K562 (cell line): ENCODE results near the gene ZNF83. TPM values are rescaled to one million over a fixed set of nuclear protein-coding genes. Genes with fewer than 3 reads are reported as not detected.

Experiments used
- CEBPB ChIP-seq: fragments of 450-650 bp; IDR thresholded peaks from 2 replicates; pipeline ENCODE4 v1.6.1; 2016; ENCODE audit warnings: missing genetic modification characterization, missing compliant biosample characterization
- CHD2 ChIP-seq: IDR thresholded peaks from 2 replicates; pipeline ENCODE4 v1.6.1; 2011; ENCODE audit warnings: low read depth, low read length
- FOXJ3 ChIP-seq: sonication (generic); formaldehyde crosslinking; IDR thresholded peaks from 2 replicates; pipeline ENCODE4 v1.4.0; 2020; ENCODE audit warnings: mild to moderate bottlenecking, missing genetic modification reagents
- HNRNPK ChIP-seq: fragments of 200-400 bp; formaldehyde crosslinking; IDR thresholded peaks from one replicate; pipeline ENCODE4 v1.6.1; 2018; ENCODE audit warnings: mild to moderate bottlenecking, low read depth, low read length; ENCODE audit not compliant: poor library complexity, severe bottlenecking
- POLR2AphosphoS2 ChIP-seq: IDR thresholded peaks from 2 replicates; pipeline ENCODE4 v1.6.1; 2012; ENCODE audit warnings: low read length, improper control_type of control experiment
- RBM25 ChIP-seq: fragments of 200-400 bp; formaldehyde crosslinking; IDR thresholded peaks from 2 replicates; pipeline ENCODE4 v1.6.1; 2018; ENCODE audit warnings: low read length, low read depth, moderate library complexity; ENCODE audit not compliant: severe bottlenecking
- RBM39 ChIP-seq: fragments of 200-400 bp; formaldehyde crosslinking; optimal IDR thresholded peaks from 2 replicates; pipeline ENCODE3; 2018; ENCODE audit warnings: low read depth, low read length
- SLC30A9 ChIP-seq: fragments of 250-450 bp; sonication (Bioruptor Pico); IDR thresholded peaks from 2 replicates; pipeline ENCODE4 v1.8.0; 2022; ENCODE audit warnings: mild to moderate bottlenecking, moderate library complexity
- TARDBP ChIP-seq: fragments of 450-650 bp; IDR thresholded peaks from 2 replicates; pipeline ENCODE4 v1.6.1; 2016
- ZNF24 ChIP-seq: fragments of 450-650 bp; IDR thresholded peaks from 2 replicates; pipeline ENCODE4 v1.6.1; 2016
- polyA plus RNA-seq, 8 experiments: library from polyadenylated mRNA; depleted of rRNA in 4 of 8; stranded (reverse) in 5 of 8; unstranded in 3 of 8; fragments of >200 nt; fragmentation: Nextera tagmentation in 2 of 8; fragmentation: Illumina TruSeq in 1 of 8; extraction: Ambion mirVana in 2 of 8; extraction: Trizol in 1 of 8; gene quantifications; 2 replicates each; pipeline versions ENCODE4 v1.2.1 to v1.2.3, GENCODE V29; 2011 to 2014; ENCODE audit warnings: inconsistent platforms in 1 of 8, missing spikeins in 1 of 8
- total RNA-seq, 7 experiments: library from RNA; depleted of rRNA in 6 of 7; stranded (reverse); fragments of >200 nt in 6 of 7; fragmentation: Illumina TruSeq in 2 of 7; extraction: Trizol in 2 of 7; gene quantifications; 2 replicates each; pipeline versions ENCODE4 v1.2.1 to v1.2.3, GENCODE V29; 2011 to 2021; ENCODE audit warnings: low replicate concordance in 1 of 7
- TF ChIP-seq, protein P1 (sequence below), 2 experiments: fragments of 450-650 bp; IDR thresholded peaks; 2 replicates each; pipeline ENCODE4 v1.6.1; 2016; ENCODE audit warnings: mild to moderate bottlenecking in 2 of 2, borderline replicate concordance in 1 of 2, low read depth in 1 of 2, moderate library complexity in 1 of 2
- TF ChIP-seq, protein P2 (sequence below), 2 experiments: fragments of 450-650 bp; conservative IDR thresholded peaks; 2 replicates each; pipeline ENCODE4 v1.6.1; 2017; ENCODE audit warnings: mild to moderate bottlenecking in 2 of 2, moderate library complexity in 2 of 2
- TF ChIP-seq, protein P3 (sequence below), 2 experiments: fragments of 450-650 bp; IDR thresholded peaks; 2 replicates each; pipeline ENCODE4 v1.6.1; 2016
- TF ChIP-seq, protein P4 (sequence below), 2 experiments: IDR thresholded peaks; 2 replicates each; pipeline ENCODE4 v1.6.1; 2011; ENCODE audit warnings: borderline replicate concordance in 1 of 2, control low read depth in 1 of 2, low read depth in 1 of 2, low read length in 1 of 2, mild to moderate bottlenecking in 1 of 2, mixed read lengths in 1 of 2, moderate library complexity in 1 of 2; ENCODE audit not compliant: insufficient read depth in 1 of 2, insufficient read length in 1 of 2, poor library complexity in 1 of 2, severe bottlenecking in 1 of 2; ENCODE audit errors: extremely low read depth in 1 of 2

Gene ZNF83
- total and polyA plus RNA-seq, 9 of the 15 experiments (the other 6 are each of a cell fraction or from before 2014, with no cell fraction given), result 18.6 to 74.3 (median 51.9) TPM

DNA sequence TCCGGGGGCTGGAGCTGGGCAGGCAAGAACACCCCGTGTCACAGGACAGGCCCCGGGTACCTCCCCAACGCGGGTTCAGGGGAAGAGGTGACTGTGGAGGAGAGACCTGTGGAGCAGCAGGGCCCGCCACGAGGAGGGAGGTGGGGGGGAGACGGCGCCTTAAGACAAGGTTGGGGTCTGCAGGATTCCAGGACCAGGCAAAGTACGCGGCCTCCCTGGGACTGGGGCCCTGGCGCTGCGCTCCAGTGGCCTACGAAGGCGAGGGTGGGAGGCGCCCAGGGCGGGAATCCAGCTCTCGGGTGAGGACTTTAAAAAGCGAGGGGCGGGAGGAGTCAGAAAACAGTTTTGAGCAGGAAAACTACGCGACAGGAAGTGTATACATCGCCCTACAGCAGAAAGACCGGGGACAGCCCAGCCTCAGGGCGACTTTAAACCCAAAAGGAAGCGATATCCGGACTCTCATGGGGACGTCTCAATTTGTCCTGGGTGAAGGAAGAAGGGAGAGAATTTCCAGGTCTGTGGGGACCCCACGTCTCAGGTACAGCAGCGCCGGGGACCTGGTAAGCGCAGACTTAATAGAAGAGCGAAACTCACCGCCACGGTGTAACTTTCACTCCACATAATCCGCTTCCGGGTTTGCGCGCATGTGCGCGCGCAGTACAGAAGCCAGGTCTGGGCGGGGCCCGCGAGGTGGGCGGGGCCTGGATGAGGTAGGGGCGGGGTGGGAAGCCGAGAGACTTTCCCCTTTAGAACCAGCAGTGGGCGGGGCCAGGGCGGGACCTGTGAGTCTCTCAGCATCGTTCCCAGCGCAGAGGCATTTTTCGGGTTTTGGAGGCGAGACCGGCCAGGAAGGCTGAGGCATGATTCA, at the start of gene ZNF83 (continued):
- TF ChIP-seq POLR2AphosphoS2, result 0 out of 2 replicates have a peak, but pooled peaks have one; percentile 58
- TF ChIP-seq CEBPB (tag), result no peak
- no peak for TF ChIP-seq TARDBP
- TF ChIP-seq HNRNPK, result no peak
- TF ChIP-seq ZNF24, result no peak
- TF ChIP-seq, protein P1, sequence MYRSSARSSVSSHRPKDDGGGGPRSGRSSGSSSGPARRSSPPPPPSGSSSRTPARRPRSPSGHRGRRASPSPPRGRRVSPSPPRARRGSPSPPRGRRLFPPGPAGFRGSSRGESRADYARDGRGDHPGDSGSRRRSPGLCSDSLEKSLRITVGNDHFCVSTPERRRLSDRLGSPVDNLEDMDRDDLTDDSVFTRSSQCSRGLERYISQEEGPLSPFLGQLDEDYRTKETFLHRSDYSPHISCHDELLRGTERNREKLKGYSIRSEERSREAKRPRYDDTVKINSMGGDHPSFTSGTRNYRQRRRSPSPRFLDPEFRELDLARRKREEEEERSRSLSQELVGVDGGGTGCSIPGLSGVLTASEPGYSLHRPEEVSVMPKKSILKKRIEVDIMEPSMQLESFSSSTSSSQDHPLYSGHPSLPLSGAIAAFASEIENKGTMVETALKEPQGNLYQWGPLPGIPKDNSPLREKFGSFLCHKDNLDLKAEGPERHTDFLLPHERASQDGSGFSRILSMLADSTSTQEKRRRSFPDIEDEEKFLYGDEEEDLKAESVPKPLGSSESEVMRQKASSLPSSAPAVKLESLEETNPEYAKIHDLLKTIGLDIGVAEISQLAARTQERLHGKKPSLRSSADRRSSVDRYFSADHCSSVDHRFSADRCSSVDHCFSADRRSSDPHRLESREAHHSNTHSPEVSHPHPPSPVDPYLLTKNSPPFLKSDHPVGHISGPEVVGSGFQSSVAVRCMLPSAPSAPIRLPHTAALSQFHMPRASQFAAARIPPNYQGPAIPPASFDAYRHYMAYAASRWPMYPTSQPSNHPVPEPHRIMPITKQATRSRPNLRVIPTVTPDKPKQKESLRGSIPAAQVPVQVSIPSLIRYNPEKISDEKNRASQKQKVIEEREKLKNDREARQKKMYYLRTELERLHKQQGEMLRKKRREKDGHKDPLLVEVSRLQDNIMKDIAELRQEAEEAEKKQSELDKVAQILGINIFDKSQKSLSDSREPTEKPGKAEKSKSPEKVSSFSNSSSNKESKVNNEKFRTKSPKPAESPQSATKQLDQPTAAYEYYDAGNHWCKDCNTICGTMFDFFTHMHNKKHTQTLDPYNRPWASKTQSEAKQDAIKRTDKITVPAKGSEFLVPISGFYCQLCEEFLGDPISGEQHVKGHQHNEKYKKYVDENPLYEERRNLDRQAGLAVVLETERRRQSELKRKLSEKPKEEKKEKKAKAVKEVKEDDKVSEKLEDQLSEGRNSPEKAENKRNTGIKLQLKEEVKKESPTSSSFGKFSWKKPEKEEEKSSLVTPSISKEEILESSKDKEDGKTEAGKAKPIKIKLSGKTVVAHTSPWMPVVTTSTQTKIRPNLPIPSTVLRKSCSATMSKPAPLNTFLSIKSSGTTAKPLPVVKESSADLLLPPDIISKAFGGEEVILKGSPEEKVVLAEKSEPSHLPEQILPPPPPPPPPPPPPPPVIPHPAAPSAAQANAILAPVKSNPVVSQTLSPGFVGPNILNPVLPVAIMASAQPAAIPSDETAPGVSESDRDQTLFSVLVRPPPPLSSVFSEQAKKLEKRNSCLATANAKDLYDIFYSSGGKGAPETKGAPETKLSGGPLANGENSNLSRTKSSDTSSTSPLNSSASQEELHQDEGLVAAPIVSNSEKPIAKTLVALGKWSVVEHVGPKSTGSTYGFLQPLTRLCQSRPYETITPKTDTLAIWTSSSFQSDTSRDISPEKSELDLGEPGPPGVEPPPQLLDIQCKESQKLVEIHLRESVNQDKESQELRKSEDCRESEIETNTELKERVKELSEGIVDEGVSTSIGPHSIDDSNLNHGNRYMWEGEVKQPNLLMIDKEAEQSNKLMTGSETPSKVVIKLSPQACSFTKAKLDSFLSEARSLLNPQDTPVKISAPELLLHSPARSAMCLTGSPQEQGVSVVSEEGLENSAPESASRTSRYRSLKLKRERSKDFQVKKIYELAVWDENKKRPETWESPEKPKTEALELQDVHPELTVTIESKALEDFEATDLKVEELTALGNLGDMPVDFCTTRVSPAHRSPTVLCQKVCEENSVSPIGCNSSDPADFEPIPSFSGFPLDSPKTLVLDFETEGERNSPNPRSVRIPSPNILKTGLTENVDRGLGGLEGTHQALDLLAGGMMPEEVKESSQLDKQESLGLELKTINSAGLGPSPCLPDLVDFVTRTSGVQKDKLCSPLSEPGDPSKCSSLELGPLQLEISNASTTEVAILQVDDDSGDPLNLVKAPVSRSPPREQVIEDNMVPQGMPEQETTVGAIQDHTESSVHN (IDR thresholded peaks at IDR 0.05; ENCODE audit: borderline replicate concordance in 1 of 2, low read depth in 1 of 2), result 0 out of 4 replicates have a peak, but pooled peaks of 1 of the 2 experiments have one; percentile 18
- no peak for TF ChIP-seq RBM25
- no peak for TF ChIP-seq FOXJ3 (CRISPR knock-in tag)
- TF ChIP-seq, protein P2, sequence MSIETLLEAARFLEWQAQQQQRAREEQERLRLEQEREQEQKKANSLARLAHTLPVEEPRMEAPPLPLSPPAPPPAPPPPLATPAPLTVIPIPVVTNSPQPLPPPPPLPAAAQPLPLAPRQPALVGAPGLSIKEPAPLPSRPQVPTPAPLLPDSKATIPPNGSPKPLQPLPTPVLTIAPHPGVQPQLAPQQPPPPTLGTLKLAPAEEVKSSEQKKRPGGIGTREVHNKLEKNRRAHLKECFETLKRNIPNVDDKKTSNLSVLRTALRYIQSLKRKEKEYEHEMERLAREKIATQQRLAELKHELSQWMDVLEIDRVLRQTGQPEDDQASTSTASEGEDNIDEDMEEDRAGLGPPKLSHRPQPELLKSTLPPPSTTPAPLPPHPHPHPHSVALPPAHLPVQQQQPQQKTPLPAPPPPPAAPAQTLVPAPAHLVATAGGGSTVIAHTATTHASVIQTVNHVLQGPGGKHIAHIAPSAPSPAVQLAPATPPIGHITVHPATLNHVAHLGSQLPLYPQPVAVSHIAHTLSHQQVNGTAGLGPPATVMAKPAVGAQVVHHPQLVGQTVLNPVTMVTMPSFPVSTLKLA (conservative IDR thresholded peaks at IDR 0.05), result peak; percentile 68 to 77; a peak in 3 of 4 replicates
- TF ChIP-seq, protein P3, sequence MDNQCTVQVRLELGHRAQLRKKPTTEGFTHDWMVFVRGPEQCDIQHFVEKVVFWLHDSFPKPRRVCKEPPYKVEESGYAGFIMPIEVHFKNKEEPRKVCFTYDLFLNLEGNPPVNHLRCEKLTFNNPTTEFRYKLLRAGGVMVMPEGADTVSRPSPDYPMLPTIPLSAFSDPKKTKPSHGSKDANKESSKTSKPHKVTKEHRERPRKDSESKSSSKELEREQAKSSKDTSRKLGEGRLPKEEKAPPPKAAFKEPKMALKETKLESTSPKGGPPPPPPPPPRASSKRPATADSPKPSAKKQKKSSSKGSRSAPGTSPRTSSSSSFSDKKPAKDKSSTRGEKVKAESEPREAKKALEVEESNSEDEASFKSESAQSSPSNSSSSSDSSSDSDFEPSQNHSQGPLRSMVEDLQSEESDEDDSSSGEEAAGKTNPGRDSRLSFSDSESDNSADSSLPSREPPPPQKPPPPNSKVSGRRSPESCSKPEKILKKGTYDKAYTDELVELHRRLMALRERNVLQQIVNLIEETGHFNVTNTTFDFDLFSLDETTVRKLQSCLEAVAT (IDR thresholded peaks at IDR 0.05), result no peak
- TF ChIP-seq, protein P4, sequence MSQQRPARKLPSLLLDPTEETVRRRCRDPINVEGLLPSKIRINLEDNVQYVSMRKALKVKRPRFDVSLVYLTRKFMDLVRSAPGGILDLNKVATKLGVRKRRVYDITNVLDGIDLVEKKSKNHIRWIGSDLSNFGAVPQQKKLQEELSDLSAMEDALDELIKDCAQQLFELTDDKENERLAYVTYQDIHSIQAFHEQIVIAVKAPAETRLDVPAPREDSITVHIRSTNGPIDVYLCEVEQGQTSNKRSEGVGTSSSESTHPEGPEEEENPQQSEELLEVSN (IDR thresholded peaks at IDR 0.05; ENCODE audit: borderline replicate concordance in 1 of 2, extremely low read depth in 1 of 2, insufficient read depth in 1 of 2, insufficient read length in 1 of 2, low read depth in 1 of 2, low read length in 1 of 2, poor library complexity in 1 of 2, severe bottlenecking in 1 of 2), result peak in 1 of 2 experiments; percentile 82
- no peak for TF ChIP-seq SLC30A9 (CRISPR knock-in tag)
- TF ChIP-seq RBM39, result no peak
- no peak for TF ChIP-seq CHD2
